HG03175 (cell line): ENCODE data around the gene CCL5.
A peak's percentile ranks its signal among the peaks of the same experiment; 100 is the strongest.
"Not testable (repeated sequence)": the region's sequence is repeated elsewhere in the genome, so short reads cannot be mapped to it uniquely, and the experiment has no call there.

Source experiments
- ATAC-seq: cut with Tn5 transposase; IDR thresholded peaks from one replicate; pipeline ENCODE4 v1.9.1; 2021; ENCODE audit warnings: mild to moderate bottlenecking, moderate library complexity; ENCODE audit not compliant: unreplicated experiment

CCL5 gene

DNA sequence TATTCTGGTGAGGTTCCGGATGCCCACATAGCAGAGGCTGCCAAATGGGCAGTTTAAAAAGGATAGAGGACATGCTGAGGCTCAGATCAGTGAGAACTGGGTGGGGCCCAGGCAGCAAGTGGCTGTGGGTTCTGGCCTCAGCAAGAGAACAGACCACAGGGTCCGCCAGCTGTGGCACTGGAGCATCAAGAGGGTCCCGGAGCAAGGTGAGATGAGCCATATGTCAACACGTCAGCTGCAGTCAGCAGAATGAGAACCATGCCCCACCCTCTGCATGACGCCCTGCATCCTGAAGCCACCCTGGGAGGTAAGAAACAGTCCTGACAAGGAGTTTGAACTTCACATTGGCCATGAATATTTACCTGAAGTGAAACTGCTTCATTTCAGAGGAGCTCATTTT is 20.1 kb upstream of the CCL5 start:
- no peak for ATAC-seq

DNA sequence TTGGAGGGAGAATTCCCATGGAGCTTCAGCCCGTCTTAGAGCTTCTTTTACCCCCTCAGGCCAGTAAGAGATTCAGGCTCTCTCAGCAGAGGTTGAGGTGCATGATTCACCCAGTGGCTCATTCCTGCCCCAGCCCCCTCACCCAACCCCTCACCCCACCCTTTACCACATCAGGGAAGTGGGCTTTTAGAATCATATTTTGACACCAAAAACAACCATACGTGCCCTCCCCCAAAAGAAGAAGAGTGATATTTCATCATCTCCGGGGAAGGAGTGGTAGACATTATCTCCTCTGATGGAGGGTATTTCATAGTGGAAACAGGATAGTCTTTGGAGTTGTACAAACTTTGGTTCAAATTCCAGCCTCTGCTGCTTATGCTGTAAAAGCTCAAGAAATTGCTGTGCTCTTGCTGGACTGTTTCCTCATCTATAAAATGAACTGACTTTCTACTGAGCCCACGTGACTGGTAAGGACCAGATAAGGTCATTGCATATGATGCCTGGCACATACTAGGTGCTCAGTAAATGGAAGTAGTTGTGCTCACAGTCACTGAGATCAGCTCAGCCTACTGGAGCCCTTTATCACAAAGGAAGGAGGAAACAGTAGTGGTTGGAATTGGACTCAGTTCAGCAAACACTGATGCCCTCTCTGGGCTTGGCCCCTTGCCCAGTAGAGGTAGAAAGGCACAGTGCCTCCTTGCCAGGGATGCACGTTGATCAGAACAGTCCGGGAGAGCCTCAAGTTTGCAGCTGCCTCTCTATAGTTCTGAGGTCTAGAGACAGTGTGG is 18.3 kb upstream of the CCL5 start:
- no peak for ATAC-seq

DNA sequence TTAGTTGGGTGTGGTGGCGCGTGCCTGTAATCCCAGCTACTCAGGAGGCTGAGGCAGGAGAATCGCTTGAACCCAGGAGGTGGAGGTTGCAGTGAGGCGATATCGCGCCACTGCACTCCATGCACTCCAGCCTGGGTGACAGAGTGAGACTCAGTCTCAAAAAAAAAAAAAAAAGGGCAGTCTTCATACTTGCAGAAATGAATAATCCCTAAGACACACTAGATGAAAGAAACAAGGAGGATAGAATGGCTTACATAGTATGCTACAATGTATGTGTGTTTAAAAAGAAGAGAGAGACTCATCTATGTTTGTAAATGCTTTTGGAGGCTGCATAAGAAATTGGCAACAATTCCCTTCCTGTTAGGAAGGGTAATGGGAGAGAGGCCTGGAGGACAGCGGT is 17.6 kb upstream of the CCL5 start:
- not testable (repeated sequence) for ATAC-seq

DNA sequence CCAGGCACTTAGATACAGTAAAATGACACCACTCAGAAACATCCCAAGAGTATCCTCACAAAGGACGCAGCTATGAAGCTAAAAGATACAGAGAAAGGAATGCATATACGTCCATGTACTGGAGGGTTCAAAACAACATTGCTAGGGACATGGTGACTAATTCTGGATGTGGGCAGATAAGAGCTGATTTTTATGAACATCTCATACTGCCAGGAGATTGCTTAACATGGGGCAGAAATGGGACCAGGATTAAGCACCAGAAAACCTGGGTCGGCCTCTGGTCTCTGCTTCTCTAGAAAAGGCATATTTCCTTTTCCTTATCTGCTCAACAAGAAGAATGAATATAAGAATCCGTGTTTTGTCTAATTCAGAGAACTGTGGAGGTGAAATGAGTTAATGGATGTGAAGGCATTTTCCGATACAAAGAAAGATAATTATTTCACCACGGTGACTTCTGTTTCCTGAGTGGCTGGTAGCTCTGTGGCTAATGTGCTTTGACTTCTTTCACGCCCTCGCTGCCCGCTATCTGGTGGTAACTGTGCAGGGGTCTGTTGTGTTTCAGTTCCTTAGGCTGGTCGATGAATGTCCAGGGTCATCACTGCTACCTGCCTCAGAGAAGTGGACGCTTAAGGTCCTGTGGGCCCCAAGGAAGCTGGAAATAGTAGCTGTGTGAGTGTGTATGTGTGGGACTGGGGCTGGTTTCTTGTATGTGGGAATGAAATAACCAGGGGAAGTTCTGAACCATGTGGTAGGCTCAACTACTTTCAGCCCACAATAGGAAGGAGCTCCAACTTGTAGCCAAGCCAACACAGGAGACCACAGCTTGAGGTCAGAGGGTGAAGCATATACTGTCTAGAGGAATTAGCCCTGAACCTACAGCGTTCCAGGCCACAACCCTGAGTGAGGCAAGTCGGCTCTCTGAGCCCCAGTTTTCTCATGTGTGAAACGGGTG is 15.8 kb upstream of the CCL5 start:
- ATAC-seq, result no peak

DNA sequence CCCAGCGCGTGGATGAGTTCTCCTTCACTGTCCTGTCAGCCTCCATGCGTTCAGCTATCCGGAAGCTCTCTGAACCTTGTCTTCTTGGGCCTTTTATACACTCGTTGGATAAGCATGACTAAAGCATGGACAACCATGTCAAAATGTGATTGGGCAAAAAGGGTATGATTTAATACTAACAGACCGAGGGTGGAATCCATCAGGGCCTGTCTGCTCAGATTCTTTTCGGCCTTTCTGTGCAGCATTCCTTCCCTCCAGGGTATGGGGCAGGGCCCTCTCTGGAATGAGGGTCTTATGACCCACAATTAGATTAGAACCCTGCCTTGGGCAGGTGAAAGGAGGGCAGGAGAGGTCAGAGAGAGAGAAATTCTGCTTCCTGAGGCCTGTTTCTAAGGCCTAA is 14.0 kb upstream of the CCL5 start:
- ATAC-seq, result no peak

DNA sequence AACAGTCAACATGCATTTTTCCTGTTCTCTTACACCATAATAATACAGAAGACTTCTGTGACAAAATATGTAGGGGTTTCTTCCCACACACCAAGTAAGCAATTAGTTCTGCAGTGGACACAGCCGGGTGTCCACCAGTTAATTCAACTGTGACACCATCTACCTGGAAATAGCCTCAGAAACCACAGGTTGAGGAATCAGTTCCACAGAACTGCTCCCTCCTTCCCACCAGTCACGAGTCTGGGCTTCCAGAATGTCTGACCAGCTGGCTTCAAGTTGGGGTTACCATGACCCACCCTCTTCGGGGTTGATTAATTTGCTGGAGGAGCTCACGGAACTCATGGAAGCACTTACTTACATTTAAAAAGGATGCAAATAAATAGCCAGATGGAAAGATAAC is 13.6 kb upstream of the CCL5 start:
- no peak for ATAC-seq

DNA sequence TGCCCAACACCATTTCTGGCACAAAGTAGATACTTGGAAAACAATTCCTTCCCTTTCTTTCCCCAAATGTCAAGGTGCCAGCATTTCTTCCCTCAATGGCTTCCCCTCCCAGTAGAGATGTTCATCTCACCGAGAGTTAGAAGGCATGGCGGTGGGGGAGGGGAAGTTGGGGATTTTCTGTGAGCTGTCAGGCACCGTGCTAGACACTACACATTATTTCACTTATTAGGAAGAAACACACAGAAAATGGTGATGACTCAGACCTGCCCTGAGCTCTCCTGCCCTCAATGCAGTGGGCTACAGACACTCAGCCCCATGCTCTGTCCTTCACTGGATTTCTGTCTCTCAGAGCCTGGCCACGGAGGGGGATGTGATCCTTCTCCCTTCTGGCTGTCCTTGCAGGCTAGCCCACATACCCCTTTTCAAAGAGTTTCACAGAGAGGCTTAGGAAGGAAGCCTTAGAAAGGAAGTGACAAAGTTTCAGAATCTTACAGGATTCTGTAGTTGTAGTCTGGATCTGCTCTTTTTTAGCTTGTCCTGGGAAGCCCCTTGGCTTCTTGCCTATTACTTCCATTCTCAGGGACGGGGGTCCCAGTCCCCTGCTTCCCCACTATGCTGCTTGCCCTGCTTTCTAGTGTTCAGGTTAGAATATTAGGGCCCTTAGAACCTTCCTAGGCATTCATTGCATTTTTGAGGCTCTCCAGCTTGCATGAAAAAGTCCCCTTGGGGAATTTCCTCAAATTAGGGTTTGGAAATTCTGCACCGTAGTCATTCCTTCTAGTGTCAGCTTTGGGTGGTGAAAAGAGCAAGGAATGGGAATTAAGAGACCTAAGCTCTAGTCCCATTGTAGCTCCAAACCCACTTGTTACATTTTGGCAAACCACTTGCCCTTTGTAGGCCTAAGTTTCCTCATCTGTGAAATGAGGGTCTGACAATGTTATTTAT is 12.2 kb upstream of the CCL5 start:
- no peak for ATAC-seq

DNA sequence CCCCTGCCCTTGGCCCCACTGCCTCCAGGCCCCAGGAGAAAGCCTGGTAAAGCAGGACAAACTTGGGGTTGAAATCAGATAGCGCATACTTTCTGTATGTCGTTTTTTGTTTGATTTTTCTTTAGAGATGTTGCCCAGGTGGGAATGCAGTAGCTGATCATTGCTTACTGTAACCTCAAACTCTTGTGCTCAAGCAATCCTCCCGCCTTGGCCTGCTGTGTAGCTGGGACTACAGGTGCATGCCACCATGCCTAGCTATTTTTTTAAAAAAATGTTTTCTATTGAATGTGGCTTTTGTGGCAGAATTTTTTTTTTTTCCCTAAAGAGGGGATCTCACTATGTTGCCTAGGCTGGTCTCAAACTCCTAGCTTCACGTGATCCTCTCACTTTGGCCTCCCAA is 11.1 kb upstream of the CCL5 start:
- no peak for ATAC-seq

DNA sequence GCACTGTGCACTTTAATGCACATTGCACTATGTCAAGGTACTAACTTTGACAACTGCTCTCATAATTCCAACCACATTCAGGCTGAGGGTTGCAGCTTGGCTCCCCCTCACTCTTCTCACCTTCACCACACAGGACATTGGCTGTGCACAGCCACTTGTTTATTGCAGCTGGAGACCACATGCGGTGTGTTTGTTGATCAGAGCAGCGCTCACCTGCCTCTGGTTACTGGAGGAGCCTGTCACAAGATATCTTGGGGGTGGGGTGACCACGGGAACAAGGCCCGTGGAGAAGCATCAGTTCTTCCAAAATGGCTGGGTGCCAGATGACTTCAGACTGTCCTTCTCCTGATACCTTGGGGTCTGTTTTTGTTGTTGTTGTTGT is 10.6 kb upstream of the CCL5 start:
- peak; percentile 79 for ATAC-seq

DNA sequence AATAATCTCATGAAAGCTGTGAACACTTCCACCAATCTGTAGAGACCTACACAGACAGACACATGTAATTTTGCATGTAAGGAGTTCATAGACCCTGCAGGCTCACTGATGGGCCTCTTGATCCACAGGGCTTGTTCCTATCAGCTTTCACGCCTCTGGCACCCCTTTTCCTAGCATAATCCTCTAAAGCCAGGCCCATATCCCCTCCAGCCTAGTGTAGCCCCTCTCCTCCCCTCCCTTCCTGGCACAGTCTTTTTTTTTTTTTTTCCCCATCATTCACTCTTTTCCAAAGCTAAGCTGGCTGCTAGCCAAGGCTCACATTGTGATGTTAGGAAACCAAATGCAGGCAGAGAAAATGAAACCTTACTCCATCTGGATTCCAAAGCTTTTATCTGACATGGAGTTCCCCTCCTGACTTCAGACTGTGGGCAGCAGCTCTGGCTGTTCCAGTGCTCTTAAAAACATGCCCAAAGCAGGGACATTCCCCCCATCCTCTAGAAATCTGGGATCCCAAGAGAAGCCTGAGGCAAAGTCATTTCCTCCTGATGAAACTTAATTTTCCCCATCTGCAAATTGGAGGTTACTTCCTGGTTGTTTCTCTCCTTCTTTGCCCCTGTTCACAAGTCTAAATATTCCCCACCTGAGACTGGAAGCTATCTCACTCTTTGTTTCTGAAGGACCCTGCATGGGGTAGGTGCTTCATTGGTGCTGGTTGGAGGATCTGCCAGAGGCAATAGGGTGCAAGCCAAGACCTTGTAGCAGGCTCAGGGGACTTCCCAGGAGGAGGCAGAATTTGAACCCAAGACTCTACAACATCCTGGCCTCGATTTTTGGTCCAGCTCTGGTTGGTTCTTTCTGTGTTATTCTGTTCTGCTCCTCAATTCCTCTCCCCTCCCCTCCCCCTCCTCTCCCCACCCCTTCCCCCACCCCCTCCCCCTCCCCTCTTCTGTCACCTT is 9.9 kb upstream of the CCL5 start:
- ATAC-seq, result no peak

DNA sequence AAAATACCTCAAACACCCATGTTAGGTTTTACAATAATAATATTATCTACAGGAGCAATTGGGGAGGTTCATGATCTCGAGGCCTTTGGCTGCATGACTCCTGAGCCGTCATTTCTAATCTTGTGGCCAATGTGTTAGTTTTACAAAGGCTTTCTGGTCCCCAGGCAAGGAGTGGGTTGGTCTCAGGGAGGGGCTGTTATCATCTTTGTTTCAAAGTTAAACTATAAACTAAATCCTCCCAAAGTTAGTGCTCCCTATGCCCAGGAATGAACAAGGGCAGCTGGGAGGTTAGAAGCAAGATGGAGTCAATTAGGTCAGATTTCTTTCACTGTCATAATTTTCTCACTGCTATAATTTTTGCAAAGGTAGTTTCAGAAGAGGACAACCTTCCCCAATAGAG is 9.1 kb upstream of the CCL5 start:
- no peak for ATAC-seq

DNA sequence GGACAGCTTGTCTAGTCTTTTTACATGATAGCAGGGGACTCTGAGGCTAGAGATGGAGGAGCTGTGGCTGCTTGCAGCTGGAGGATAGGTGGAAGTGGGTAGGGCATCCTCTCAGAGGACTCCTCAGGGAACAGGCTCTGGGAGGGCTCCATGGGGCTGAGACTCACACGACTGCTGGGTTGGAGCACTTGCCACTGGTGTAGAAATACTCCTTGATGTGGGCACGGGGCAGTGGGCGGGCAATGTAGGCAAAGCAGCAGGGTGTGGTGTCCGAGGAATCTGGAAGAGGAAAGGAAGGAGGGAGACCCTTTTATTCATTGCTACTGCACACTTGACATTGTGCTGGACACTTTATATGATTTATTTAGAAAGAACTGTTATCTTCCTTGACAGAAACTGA is 1.8 kb downstream of the CCL5 start:
- no peak for ATAC-seq

DNA sequence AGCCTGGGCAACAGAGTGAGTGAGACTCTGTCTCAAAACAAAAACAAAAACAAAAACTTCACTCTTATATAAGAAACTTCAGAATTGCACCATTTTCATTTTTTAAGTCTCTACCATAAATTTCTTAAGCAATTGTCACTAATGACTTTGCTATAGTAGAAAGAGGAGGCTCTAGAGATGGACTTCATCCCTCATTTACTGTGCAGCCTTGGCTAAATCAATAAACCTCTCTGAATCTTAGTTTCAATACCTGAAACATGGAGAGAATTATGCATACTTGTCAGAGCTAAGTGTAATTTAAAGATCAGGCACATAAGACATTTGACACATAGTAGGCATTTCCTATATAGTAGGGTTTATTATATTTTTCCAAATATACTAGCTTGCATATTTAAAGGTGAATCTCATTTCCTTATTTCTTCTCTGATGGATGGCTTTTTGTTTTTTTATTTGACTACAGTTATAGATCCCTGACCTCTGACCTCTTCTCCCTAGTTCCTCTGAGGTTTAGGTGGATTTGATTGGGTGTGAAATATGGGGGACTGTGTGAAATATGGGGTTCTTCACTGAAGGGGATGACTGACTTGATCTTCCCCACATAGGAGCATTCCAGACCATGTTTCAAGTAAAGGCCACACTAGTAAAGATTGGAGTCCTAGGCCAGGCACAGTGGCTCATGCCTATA is 2.7 kb downstream of the CCL5 start:
- ATAC-seq, result no peak

DNA sequence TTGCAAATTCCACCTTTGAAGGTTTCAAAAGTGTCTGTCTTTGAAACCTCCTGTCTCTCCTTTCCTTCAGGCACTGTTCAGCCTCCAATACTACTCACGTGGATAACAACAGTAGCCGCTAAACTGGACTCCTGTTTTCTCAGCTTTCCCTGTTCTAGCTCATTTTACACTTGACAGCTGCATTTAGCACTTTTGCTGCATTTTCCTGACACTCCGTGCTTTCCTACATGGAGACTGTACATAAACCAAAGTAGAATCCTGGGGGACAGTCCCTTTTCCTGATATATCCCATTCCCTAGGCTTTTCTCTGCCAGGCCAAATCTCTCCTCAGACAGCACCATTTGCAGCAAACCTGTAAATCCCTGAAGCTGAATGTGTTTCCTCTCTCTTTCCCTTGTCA is 3.6 kb downstream of the CCL5 start:
- no peak for ATAC-seq

DNA sequence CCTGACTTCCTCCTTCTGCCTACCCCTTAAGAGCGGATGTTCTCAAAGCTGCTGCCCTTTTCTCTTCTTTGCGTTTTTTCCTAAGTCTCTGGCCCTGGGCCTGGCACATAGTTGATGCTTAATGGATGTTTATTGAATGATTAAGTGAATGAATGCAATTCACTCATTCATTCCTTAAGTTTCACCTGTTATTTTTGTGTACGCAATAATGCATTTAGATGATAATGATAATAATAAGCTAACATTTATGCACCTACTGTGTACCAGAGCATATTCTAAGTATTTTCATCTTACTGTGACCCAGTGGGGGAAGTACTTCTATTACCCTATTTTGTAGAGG is 4.4 kb downstream of the CCL5 start:
- ATAC-seq, result no peak

DNA sequence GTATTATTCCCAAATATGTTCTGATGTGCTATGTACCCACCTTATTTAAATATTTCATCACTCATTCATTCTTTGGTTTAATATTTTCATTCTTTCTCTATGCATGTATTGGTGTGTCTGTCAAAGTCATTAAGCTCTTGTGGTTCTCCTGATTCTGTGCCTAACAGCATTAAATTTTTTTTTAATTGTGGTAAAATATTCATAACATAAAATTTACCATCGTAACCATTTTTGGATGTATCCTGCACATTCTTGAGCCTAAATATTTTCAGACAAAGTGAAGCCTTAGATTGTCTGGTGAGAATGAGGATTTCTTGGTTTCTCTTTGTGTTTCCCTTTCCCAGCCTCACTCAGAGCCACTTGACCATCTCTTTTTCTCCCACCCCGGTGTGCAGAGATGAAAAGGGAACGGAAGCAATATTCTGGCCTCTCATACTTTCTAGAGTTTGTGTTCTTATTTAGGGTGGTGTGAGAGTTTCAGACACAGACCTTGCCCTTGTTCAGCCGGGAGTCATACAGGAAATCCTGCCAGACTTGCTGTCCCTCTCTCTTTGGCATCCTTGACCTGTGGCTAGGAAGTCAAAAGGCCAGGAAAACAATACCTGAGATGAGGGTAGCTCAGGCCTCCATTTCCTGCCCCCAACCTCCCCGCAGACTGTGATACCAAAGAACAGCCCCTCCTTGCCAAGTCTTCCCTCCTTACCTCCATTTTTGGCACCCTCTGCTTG is 4.9 kb downstream of the CCL5 start:
- ATAC-seq, result no peak

DNA sequence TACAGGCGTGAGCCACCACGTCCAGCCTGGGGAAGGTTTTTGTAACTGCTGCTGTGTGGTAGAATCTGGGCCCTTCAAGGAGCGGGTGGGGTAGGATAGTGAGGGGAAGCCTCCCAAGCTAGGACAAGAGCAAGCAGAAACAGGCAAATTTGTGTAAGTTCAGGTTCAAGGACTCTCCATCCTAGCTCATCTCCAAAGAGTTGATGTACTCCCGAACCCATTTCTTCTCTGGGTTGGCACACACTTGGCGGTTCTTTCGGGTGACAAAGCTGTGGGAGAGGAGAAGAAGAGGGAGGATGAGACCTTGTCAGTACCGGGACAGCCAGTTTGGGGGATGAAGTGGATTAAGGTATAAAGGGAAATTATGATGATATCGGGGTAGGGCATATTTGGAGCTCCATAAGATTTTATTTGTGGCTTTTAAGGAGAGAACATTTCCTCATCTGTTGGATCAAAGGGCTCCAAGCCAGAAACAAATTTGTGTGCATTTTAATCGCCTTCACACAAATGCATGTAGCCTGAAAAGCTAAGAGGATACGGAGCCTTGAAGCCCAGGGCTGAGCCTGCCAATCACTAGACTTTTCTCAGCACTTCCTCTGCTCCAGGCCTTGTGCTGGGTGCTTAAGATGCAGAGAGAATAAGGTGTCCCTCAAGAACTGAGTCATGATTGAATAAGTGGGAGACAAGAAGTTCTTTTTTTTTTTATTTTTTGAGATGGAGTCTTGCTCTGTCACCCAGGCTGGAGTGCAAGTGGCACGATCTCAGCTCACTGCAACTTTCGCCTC is 7.8 kb downstream of the CCL5 start:
- no peak for ATAC-seq
